ENCODE measurements around the gene PTGER4. TPM values are rescaled to one million over a fixed set of nuclear protein-coding genes. Genes with fewer than 3 reads are reported as not detected.

PTGER4 gene
- total and polyA plus RNA-seq, 2 experiments from 2014 or later = 0.41 TPM; not detected in 1

DNA sequence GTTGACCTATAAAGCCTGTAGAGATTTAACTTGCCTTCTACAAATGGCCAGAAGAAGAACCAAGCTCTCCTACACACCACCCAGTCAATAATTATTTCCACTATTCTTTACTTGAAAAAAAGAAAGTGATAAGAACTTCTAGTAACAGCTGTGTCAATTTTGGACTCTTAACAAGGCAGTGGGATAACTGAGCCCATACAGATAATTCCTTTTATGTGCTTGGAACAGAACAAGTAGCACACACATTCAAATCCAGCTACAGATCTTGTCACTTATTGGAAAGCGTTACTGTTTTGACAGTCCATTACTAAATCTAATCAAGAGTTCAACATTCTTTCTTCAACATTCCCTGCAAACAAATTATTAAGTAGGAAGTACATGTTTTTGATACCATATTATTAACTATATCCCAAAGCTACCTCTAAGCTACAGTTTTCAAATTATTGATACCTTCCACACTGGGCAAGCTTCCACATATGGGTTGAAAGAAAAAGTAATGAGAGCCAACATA is 6.3 kb downstream of the PTGER4 start:
- peaks cover 18% of the 10 kb centered on the region for H3K4me1 ChIP-seq (ENCODE audit: insufficient read depth)
- H2AFZ ChIP-seq = no peak overlapping the region
- H3K9me2 ChIP-seq (ENCODE audit: insufficient read depth) = no peaks in the 10 kb centered on the region
- H3K4me2 ChIP-seq (ENCODE audit: unreplicated experiment) = no peak overlapping the region
- no peaks in the 10 kb centered on the region for H4K20me1 ChIP-seq (ENCODE audit: insufficient read depth)
- H3F3A ChIP-seq (ENCODE audit: insufficient read depth) = peaks cover 9% of the 10 kb centered on the region
- no peak for DNase-seq
- H3K4me3 ChIP-seq = no peak overlapping the region
- H3K79me2 ChIP-seq (ENCODE audit: insufficient read depth) = no peaks in the 10 kb centered on the region
- no peaks in the 10 kb centered on the region for H3K36me3 ChIP-seq (ENCODE audit: low read depth)
- H3K9me3 ChIP-seq (ENCODE audit: low read depth) = no peaks in the 10 kb centered on the region
- H3K9ac ChIP-seq = no peak overlapping the region
- WGBS, 2 experiments (ENCODE audit: low coverage in 1 of 2, low lambda C conversion rate in 2 of 2, missing lambda C conversion rate in 2 of 2) = 85 to 90% methylated on average over 1 of the region's 1 CpG
- in situ Hi-C loops (cut with MboI) = loop anchor here (10.0 kb wide), 2 partner anchors 741 to 971 kb away; no protein-coding TSS in a partner anchor
- H3K27ac ChIP-seq = no peak overlapping the region
- TF ChIP-seq EZH2phosphoT487 (IDR thresholded peaks at IDR 0.05; ENCODE audit: insufficient read depth, low read depth) (no peak), EZH2 (IDR thresholded peaks at IDR 0.05; ENCODE audit: insufficient read depth, poor library complexity, severe bottlenecking) (no peak)
- peaks cover 3% of the 10 kb centered on the region for H3K27me3 ChIP-seq (replicated peaks; ENCODE audit: insufficient read depth)

DNA sequence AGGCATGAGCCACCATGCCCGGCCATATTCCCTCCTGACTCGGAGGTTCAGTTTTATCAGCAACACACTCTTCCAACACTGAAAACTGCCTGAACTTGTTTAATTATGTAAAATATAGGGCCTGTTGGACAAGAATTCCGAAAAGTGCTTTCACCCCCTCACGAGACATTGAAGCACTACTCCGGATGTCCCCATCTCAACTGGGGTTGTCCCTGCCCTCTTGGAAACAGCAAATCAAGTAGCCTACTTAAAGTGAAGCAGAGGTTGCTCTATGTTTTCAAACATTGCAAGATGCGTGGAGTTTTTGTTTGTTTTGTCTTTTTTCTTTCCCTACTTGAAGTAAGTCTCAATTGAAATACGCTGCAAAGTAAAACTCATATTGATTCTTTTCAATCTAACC is 7.6 kb downstream of the PTGER4 start:
- Histone ChIP-seq H4K20me1 (ENCODE audit: insufficient read depth) (no peaks in the 10 kb centered on the region), H3K9me3 (ENCODE audit: low read depth) (no peaks in the 10 kb centered on the region), H3K4me2 (ENCODE audit: unreplicated experiment) (no peak overlapping the region), H3K36me3 (ENCODE audit: low read depth) (no peaks in the 10 kb centered on the region), H3K27me3 (replicated peaks; ENCODE audit: insufficient read depth) (no peaks in the 10 kb centered on the region), H3K4me1 (ENCODE audit: insufficient read depth) (peaks cover 16% of the 10 kb centered on the region), H2AFZ (no peak overlapping the region), H3K9ac (no peak overlapping the region), H3K27ac (no peak overlapping the region), H3K79me2 (ENCODE audit: insufficient read depth) (no peaks in the 10 kb centered on the region), H3K9me2 (ENCODE audit: insufficient read depth) (no peaks in the 10 kb centered on the region), H3K4me3 (no peak overlapping the region), H3F3A (ENCODE audit: insufficient read depth) (peaks cover 9% of the 10 kb centered on the region)
- no peak for TF ChIP-seq EZH2 (IDR thresholded peaks at IDR 0.05; ENCODE audit: insufficient read depth, poor library complexity, severe bottlenecking)
- no peak for TF ChIP-seq EZH2phosphoT487 (IDR thresholded peaks at IDR 0.05; ENCODE audit: insufficient read depth, low read depth)
- in situ Hi-C loops (cut with MboI) = loop anchor here (10.0 kb wide), 2 partner anchors 743 to 973 kb away; no protein-coding TSS in a partner anchor
- 95 to 97% methylated on average over 7 of the region's 7 CpGs for WGBS, 2 experiments (ENCODE audit: low coverage in 1 of 2, low lambda C conversion rate in 2 of 2, missing lambda C conversion rate in 2 of 2)
- DNase-seq = no peak

DNA sequence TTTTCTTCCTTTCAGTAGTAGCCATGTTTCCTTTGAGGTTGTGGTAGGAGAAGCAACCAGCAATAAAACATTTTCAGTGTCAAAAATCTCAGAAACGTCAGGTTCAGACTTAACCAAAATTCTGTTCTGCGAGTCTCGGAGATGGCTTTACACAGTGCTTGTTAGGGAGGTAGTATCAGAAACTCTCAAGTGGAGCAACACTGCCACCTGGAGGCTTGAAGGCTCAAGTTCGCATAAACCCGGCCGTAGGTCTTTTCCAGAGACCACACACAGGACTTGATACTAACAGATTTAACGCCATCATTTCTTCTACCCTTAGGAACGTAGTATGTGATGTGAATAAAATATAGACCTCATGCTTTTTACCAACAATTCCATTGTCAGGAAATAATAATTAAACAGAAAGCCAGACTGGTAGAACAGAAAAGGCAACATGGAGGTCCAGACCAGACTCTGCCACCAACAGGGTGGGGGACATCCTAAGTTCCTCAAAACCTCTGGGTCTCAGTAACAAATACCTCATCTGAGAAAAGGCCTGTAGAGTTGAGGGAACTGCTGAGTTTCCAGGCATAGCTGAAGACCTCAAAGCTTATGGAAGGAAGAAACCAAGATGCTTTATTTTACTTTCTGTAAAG is 8.5 kb downstream of the PTGER4 start:
- no peaks in the 10 kb centered on the region for H3K9me3 ChIP-seq (ENCODE audit: low read depth)
- DNase-seq = peak; percentile 84
- peak overlapping the region; percentile 38 for H3K4me2 ChIP-seq (ENCODE audit: unreplicated experiment)
- H3K4me1 ChIP-seq (ENCODE audit: insufficient read depth) = peaks cover 16% of the 10 kb centered on the region
- H4K20me1 ChIP-seq (ENCODE audit: insufficient read depth) = no peaks in the 10 kb centered on the region
- H3K9ac ChIP-seq = no peak overlapping the region
- H3K27ac ChIP-seq = no peak overlapping the region
- H3K9me2 ChIP-seq (ENCODE audit: insufficient read depth) = no peaks in the 10 kb centered on the region
- H2AFZ ChIP-seq = peak overlapping the region; percentile 16; the same call in 1 of the 2 replicates
- WGBS, 2 experiments (ENCODE audit: low coverage in 1 of 2, low lambda C conversion rate in 2 of 2, missing lambda C conversion rate in 2 of 2) = 4% methylated on average over 8 of the region's 8 CpGs
- H3K36me3 ChIP-seq (ENCODE audit: low read depth) = no peaks in the 10 kb centered on the region
- no peak overlapping the region for H3K4me3 ChIP-seq
- no peaks in the 10 kb centered on the region for H3K79me2 ChIP-seq (ENCODE audit: insufficient read depth)
- H3K27me3 ChIP-seq (replicated peaks; ENCODE audit: insufficient read depth) = no peaks in the 10 kb centered on the region
- in situ Hi-C loops (cut with MboI) = loop anchor here (10.0 kb wide), 2 partner anchors 743 to 973 kb away; no protein-coding TSS in a partner anchor
- peaks cover 9% of the 10 kb centered on the region for H3F3A ChIP-seq (ENCODE audit: insufficient read depth)
- TF ChIP-seq EZH2phosphoT487 (IDR thresholded peaks at IDR 0.05; ENCODE audit: insufficient read depth, low read depth) = no peak
- no peak for TF ChIP-seq EZH2 (IDR thresholded peaks at IDR 0.05; ENCODE audit: insufficient read depth, poor library complexity, severe bottlenecking)

DNA sequence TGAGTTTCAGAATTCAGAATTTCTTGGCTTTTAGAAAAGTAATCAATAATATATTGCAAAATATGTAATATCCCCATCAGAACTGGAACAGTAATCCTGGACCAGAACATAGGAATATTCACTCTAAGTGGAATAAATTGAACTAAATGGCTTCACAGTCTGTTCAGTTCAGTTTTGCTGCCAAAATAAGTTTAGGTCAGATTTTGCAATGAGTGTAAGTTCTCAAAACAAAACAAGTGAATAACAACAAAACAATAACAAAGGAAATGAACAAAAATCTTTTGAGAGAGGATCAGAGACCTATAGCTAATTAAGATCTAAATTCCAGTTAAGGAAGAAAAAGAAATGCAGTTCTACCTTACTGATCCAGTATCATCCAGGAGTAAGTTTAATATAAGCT is 9.3 kb downstream of the PTGER4 start:
- no peak overlapping the region for H3K9ac ChIP-seq
- H3K4me3 ChIP-seq = no peak overlapping the region
- H4K20me1 ChIP-seq (ENCODE audit: insufficient read depth) = no peaks in the 10 kb centered on the region
- peak overlapping the region; percentile 2 for H3K4me2 ChIP-seq (ENCODE audit: unreplicated experiment)
- DNase-seq = peak; percentile 15
- no peaks in the 10 kb centered on the region for H3K79me2 ChIP-seq (ENCODE audit: insufficient read depth)
- H2AFZ ChIP-seq = no peak overlapping the region
- no peaks in the 10 kb centered on the region for H3K36me3 ChIP-seq (ENCODE audit: low read depth)
- peaks cover 9% of the 10 kb centered on the region for H3F3A ChIP-seq (ENCODE audit: insufficient read depth)
- H3K4me1 ChIP-seq (ENCODE audit: insufficient read depth) = peaks cover 16% of the 10 kb centered on the region
- H3K9me3 ChIP-seq (ENCODE audit: low read depth) = no peaks in the 10 kb centered on the region
- no peaks in the 10 kb centered on the region for H3K9me2 ChIP-seq (ENCODE audit: insufficient read depth)
- no peaks in the 10 kb centered on the region for H3K27me3 ChIP-seq (replicated peaks; ENCODE audit: insufficient read depth)
- in situ Hi-C loops (cut with MboI) = loop anchor here (10.0 kb wide), 2 partner anchors 744 to 974 kb away; no protein-coding TSS in a partner anchor
- TF ChIP-seq EZH2 (IDR thresholded peaks at IDR 0.05; ENCODE audit: insufficient read depth, poor library complexity, severe bottlenecking) (no peak), EZH2phosphoT487 (IDR thresholded peaks at IDR 0.05; ENCODE audit: insufficient read depth, low read depth) (no peak)
- H3K27ac ChIP-seq = no peak overlapping the region
